ENCODE data around the gene ADK.
A peak's percentile ranks its signal among the peaks of the same experiment; 100 is the strongest.

Gene ADK

GRCh38 chr10:74223755-74224529 lies 72.9 kb downstream of the ADK start:
- Mint-ChIP-seq H3K27me3 (no peaks in the 10 kb centered on the region), H3K36me3 (ENCODE audit: low read depth) (peaks cover 21% of the 10 kb centered on the region), H3K27ac (peak overlapping the region; percentile 95), H3K4me3 (peak overlapping the region; percentile 36), H3K4me1 (ENCODE audit: low read depth) (peaks cover 35% of the 10 kb centered on the region), H3K9me3 (no peaks in the 10 kb centered on the region)
- no peak for DNase-seq

GRCh38 chr10:74227697-74228424 lies 76.8 kb downstream of the ADK start:
- Mint-ChIP-seq H3K27ac (peak overlapping the region; percentile 91), H3K4me3 (no peak overlapping the region), H3K9me3 (no peaks in the 10 kb centered on the region), H3K36me3 (ENCODE audit: low read depth) (peaks cover 36% of the 10 kb centered on the region), H3K27me3 (no peaks in the 10 kb centered on the region), H3K4me1 (ENCODE audit: low read depth) (peaks cover 43% of the 10 kb centered on the region)
- DNase-seq: no peak

- Mint-ChIP-seq H3K27ac (no peak overlapping the region), H3K27me3 (no peaks in the 10 kb centered on the region), H3K4me3 (no peak overlapping the region), H3K9me3 (no peaks in the 10 kb centered on the region), H3K36me3 (ENCODE audit: low read depth) (peaks cover 21% of the 10 kb centered on the region), H3K4me1 (ENCODE audit: low read depth) (peaks cover 25% of the 10 kb centered on the region)
- no peak for DNase-seq
These were observed 80.4 kb downstream of the ADK start for GRCh38 chr10:74231375-74231774.

- no peak for DNase-seq
- Mint-ChIP-seq H3K9me3 (no peaks in the 10 kb centered on the region), H3K4me3 (no peak overlapping the region), H3K27ac (no peak overlapping the region), H3K27me3 (no peaks in the 10 kb centered on the region), H3K4me1 (ENCODE audit: low read depth) (peaks cover 13% of the 10 kb centered on the region), H3K36me3 (ENCODE audit: low read depth) (peaks cover 27% of the 10 kb centered on the region)
These were observed 82.3 kb downstream of the ADK start for GRCh38 chr10:74233281-74233680.

GRCh38 chr10:74234569-74234968 lies 83.5 kb downstream of the ADK start:
- no peak for DNase-seq
- no peak overlapping the region for H3K27ac Mint-ChIP-seq
- peaks cover 28% of the 10 kb centered on the region for H3K36me3 Mint-ChIP-seq (ENCODE audit: low read depth)
- no peaks in the 10 kb centered on the region for H3K9me3 Mint-ChIP-seq
- H3K4me1 Mint-ChIP-seq (ENCODE audit: low read depth): peaks cover 8% of the 10 kb centered on the region
- no peak overlapping the region for H3K4me3 Mint-ChIP-seq
- H3K27me3 Mint-ChIP-seq: no peaks in the 10 kb centered on the region

- peaks cover 2% of the 10 kb centered on the region for H3K4me1 Mint-ChIP-seq (ENCODE audit: low read depth)
- H3K9me3 Mint-ChIP-seq: no peaks in the 10 kb centered on the region
- no peak for DNase-seq
- no peak overlapping the region for H3K4me3 Mint-ChIP-seq
- peaks cover 25% of the 10 kb centered on the region for H3K36me3 Mint-ChIP-seq (ENCODE audit: low read depth)
- H3K27me3 Mint-ChIP-seq: no peaks in the 10 kb centered on the region
- no peak overlapping the region for H3K27ac Mint-ChIP-seq
These were observed 87.0 kb downstream of the ADK start for GRCh38 chr10:74238031-74238431.

- DNase-seq: no peak
- Mint-ChIP-seq H3K27ac (no peak overlapping the region), H3K4me1 (ENCODE audit: low read depth) (peaks cover 2% of the 10 kb centered on the region), H3K36me3 (ENCODE audit: low read depth) (peaks cover 30% of the 10 kb centered on the region), H3K9me3 (no peaks in the 10 kb centered on the region), H3K27me3 (no peaks in the 10 kb centered on the region), H3K4me3 (no peak overlapping the region)
These were observed 87.5 kb downstream of the ADK start for GRCh38 chr10:74238516-74238915.

GRCh38 chr10:74243067-74243466 lies 92.0 kb downstream of the ADK start:
- Mint-ChIP-seq H3K27ac (no peak overlapping the region), H3K27me3 (no peaks in the 10 kb centered on the region), H3K4me3 (no peak overlapping the region), H3K9me3 (no peaks in the 10 kb centered on the region), H3K4me1 (ENCODE audit: low read depth) (no peaks in the 10 kb centered on the region), H3K36me3 (ENCODE audit: low read depth) (peaks cover 28% of the 10 kb centered on the region)
- no peak for DNase-seq

GRCh38 chr10:74244097-74244685 lies 93.2 kb downstream of the ADK start:
- no peak overlapping the region for H3K27ac Mint-ChIP-seq
- H3K27me3 Mint-ChIP-seq: no peaks in the 10 kb centered on the region
- no peak for DNase-seq
- H3K9me3 Mint-ChIP-seq: no peaks in the 10 kb centered on the region
- H3K4me3 Mint-ChIP-seq: no peak overlapping the region
- peaks cover 26% of the 10 kb centered on the region for H3K36me3 Mint-ChIP-seq (ENCODE audit: low read depth)
- H3K4me1 Mint-ChIP-seq (ENCODE audit: low read depth): no peaks in the 10 kb centered on the region

- Mint-ChIP-seq H3K27ac (no peak overlapping the region), H3K4me3 (no peak overlapping the region), H3K4me1 (ENCODE audit: low read depth) (no peaks in the 10 kb centered on the region), H3K9me3 (no peaks in the 10 kb centered on the region), H3K36me3 (ENCODE audit: low read depth) (peaks cover 25% of the 10 kb centered on the region), H3K27me3 (no peaks in the 10 kb centered on the region)
- no peak for DNase-seq
These were observed 93.8 kb downstream of the ADK start for GRCh38 chr10:74244807-74245206.

- Mint-ChIP-seq H3K4me1 (ENCODE audit: low read depth) (no peaks in the 10 kb centered on the region), H3K27me3 (no peaks in the 10 kb centered on the region), H3K36me3 (ENCODE audit: low read depth) (peaks cover 25% of the 10 kb centered on the region), H3K9me3 (no peaks in the 10 kb centered on the region), H3K27ac (no peak overlapping the region), H3K4me3 (no peak overlapping the region)
- DNase-seq: no peak
These were observed 95.5 kb downstream of the ADK start for GRCh38 chr10:74246495-74246894.

- Mint-ChIP-seq H3K27me3 (no peaks in the 10 kb centered on the region), H3K4me3 (no peak overlapping the region), H3K27ac (no peak overlapping the region), H3K4me1 (ENCODE audit: low read depth) (peaks cover under 1% of the 10 kb centered on the region), H3K36me3 (ENCODE audit: low read depth) (peaks cover 9% of the 10 kb centered on the region), H3K9me3 (no peaks in the 10 kb centered on the region)
- no peak for DNase-seq
These were observed 98.8 kb downstream of the ADK start for GRCh38 chr10:74249865-74250264.

- DNase-seq: no peak
- Mint-ChIP-seq H3K4me1 (ENCODE audit: low read depth) (peaks cover 14% of the 10 kb centered on the region), H3K9me3 (no peaks in the 10 kb centered on the region), H3K27ac (no peak overlapping the region), H3K27me3 (no peaks in the 10 kb centered on the region), H3K4me3 (no peak overlapping the region), H3K36me3 (ENCODE audit: low read depth) (peaks cover 12% of the 10 kb centered on the region)
These were observed 104.2 kb downstream of the ADK start for GRCh38 chr10:74255214-74255613.

- H3K27ac Mint-ChIP-seq: no peak overlapping the region
- no peak overlapping the region for H3K4me3 Mint-ChIP-seq
- no peaks in the 10 kb centered on the region for H3K9me3 Mint-ChIP-seq
- H3K27me3 Mint-ChIP-seq: no peaks in the 10 kb centered on the region
- peaks cover 15% of the 10 kb centered on the region for H3K36me3 Mint-ChIP-seq (ENCODE audit: low read depth)
- no peak for DNase-seq
- H3K4me1 Mint-ChIP-seq (ENCODE audit: low read depth): peaks cover 14% of the 10 kb centered on the region
These were observed 104.9 kb downstream of the ADK start for GRCh38 chr10:74255888-74256357.

GRCh38 chr10:74262856-74263255 lies 111.8 kb downstream of the ADK start:
- no peaks in the 10 kb centered on the region for H3K9me3 Mint-ChIP-seq
- H3K27me3 Mint-ChIP-seq: no peaks in the 10 kb centered on the region
- H3K4me1 Mint-ChIP-seq (ENCODE audit: low read depth): peaks cover 26% of the 10 kb centered on the region
- DNase-seq: no peak
- H3K4me3 Mint-ChIP-seq: no peak overlapping the region
- no peak overlapping the region for H3K27ac Mint-ChIP-seq
- peaks cover 25% of the 10 kb centered on the region for H3K36me3 Mint-ChIP-seq (ENCODE audit: low read depth)
